Endothelial cell of hepatic sinusoid (primary cell): ENCODE data around the gene EPN3.

Experiments used
- in situ Hi-C: cut with HindIII; loops from 2 replicates; pipeline ENCODE4 v1.10.0; 2017; ENCODE audit warnings: low sequenced_read_pairs

The EPN3 gene

GRCh38 chr17:50508573-50509460 lies 23.7 kb upstream of the EPN3 start:
- in situ Hi-C loops = no loop called here

DNA sequence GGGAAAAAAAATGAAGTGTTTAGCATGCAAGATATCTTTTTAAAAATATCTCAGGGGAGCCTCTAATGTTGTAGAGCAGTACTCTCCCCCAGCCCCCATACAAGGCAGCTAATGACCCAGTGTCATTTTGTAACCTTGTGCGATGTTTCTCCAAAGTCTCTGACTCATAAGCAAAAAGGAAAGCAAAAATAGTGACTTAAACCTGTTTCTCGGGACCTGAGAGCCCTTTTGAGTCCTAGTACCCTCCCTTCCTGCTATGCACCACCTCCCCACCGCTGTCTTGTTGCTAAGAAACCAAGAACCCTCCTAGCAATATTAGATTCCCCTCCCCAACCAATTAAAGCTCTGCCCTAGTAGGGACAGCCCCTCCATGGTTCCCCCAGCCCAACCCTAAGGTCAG lies 21.5 kb upstream of the EPN3 start:
- in situ Hi-C loops = no loop called here

DNA sequence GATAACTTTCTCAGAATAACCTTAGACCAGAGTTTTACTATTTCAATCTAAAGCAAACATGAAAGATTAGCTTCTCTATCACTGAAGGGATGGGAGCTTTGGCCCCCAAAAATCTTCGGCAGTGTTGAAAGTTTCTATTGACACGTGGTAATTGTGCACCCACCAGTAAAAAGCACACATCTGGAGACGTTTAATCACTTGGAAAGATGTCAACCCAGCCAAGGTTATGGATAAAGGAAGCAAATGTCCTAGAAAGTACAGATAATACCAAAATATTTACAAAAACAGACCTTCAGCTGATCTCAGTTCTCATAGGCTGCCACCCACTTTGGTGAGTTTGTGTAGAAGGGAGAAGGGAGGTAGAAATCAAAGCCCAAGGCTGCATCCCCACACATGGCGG lies 19.0 kb upstream of the EPN3 start:
- in situ Hi-C loops = no loop called here

- in situ Hi-C loops = no loop called here
Measured at GRCh38 chr17:50514388-50514787, 18.1 kb upstream of the EPN3 start.

DNA sequence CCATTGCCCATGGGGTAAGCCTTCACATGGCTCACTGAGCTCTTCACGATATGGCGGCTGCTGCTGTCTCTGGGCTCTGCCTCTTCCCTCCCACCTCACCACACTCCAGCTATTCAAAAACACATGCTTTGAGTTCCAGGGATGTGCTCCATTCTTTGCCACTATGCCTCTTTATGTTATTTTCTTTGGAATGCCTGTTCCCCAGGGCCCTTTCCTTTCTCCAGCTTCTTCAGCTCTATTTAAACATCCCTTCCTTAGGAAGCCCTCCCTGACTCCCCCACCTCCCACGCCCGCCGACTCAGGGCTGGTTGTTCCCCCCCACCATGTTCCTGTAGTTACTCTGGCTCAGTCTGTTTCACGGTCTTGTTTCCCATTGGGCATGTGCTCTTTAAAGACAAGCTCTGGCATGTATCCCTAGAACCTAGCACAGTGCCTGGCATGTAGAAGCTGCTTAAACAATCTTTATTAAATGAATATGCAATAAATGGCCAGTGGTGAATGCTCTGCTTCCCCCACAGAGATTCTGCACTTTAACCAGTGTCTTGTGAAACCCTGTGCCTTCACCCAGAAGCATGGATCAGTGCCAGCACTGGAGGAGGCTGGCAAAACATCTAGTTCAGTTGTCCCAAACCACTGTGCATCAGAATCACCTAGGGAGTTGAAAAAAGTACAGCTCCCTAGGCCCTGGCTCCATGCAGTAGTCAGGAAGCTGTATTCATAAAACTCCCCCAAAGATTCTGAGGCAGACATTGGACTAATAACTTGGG lies 17.4 kb upstream of the EPN3 start:
- in situ Hi-C loops = loop anchor here (5.0 kb wide), 1 partner anchor 112 kb away; no protein-coding TSS in a partner anchor

DNA sequence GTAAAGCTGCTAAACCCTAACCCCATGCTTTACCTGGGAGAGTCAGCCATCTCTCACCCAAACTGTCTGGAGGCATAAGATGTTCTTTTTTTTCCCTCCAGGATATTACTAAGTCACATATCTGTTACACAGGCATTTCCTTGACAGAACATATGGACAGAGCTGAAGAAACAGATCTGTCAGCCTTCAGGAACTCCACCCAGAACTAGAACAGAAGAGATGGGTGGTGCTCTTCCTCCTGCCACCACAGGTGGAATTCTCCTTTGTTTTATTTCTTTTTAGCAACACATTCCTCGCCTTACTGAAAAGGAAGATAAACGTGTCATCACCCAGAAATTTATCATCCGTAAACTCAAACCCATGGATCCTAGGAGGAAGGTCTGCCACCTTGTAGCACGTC lies 15.5 kb upstream of the EPN3 start:
- in situ Hi-C loops = loop anchor here (5.0 kb wide), 1 partner anchor 110 kb away; no protein-coding TSS in a partner anchor

GRCh38 chr17:50517504-50518383 lies 14.8 kb upstream of the EPN3 start:
- in situ Hi-C loops = loop anchor here (5.0 kb wide), 1 partner anchor 110 kb away; no protein-coding TSS in a partner anchor

DNA sequence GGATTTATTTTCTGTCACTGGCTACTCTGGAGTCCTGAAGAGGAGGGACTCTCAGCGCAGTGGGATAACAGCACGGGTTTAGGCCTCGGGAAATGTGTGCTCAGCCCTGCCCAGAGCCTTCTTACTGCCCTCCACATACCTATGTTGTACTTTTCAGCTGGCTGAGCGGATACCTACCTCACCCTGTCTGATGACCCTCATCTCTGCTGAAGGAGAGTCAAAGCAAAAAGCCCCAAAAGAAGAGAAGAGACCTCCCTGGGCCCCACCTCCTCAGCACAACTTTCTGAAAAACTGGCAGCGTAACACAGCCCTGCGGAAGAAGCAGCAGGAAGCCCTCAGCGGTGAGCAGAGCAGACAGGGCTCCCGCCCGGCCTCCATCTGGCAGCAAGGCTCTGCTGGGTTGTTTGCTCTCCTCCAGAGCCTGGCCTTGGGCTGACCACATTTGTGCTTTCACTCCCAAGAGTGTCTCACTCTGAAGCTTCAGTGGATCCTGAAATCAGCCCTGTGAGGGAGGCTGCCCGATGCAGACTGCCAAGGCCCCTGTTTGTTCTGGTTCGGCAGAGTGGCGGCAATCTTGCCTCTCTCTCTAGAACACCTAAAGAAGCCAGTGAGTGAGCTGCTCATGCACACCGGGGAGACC lies 14.0 kb upstream of the EPN3 start:
- in situ Hi-C loops = loop anchor here (5.0 kb wide), 1 partner anchor 109 kb away; no protein-coding TSS in a partner anchor

GRCh38 chr17:50519141-50519834 lies 13.2 kb upstream of the EPN3 start:
- in situ Hi-C loops = loop anchor here (5.0 kb wide), 1 partner anchor 108 kb away; no protein-coding TSS in a partner anchor

GRCh38 chr17:50520483-50520882 lies 12.1 kb upstream of the EPN3 start:
- in situ Hi-C loops = no loop called here

DNA sequence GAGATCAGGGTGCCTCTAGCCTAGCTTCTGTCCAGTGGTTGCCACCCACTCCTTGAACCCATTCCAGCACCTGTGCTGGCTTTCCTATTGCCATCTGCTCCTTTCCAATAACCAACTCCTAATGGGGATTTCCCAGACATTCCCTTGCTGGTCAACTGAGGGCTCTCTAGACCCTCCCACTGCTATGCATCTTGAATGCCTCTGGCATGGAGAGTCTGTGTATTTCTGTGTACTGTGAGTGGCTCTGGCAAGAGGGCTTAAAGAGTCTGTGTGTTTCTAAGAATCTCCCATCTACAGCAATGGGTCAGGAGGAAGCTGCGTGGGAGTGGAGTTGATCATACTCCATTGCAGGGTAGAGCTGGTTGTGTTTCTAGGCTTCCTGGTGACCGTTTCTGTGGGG lies 11.0 kb upstream of the EPN3 start:
- in situ Hi-C loops = no loop called here

DNA sequence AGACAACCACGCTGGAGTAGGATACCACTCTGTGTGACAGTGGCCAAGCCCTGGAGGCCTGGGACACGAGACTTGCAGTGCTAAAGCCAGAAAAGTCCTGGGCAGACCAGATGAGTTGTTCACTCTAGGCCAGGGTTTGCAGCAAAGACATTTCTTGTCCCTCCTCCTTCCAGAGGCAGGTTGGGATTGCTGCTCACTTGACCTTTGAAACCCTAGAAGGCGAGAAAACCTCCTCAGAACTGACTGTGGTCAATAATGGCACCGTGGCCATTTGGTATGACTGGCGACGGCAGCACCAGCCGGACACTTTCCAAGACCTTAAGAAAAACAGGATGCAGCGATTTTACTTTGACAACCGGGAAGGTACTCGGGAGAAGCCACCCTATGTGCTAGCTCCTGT lies 9.8 kb upstream of the EPN3 start:
- in situ Hi-C loops = no loop called here

DNA sequence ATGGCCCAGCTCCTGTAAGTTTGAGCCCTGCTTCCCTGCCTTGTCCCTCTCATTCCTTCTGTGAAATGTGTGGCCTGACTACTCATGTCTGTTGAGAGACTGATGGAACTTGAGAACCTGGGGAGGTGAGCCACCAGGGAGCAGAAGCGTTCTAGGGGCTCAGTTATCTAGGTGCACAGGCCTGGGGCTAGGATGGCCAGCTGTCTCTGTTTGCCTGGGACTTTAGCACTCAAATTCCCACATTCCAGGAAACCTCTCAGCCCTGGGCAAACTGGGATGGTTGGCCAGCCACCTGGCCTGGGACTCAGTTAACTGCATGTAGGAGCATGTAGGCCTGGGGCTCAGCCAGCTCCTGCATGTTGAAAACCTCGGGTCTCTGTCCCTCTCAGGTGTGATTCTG lies 9.3 kb upstream of the EPN3 start:
- in situ Hi-C loops = no loop called here

- in situ Hi-C loops = no loop called here
Measured at GRCh38 chr17:50524838-50525237, 7.7 kb upstream of the EPN3 start.

DNA sequence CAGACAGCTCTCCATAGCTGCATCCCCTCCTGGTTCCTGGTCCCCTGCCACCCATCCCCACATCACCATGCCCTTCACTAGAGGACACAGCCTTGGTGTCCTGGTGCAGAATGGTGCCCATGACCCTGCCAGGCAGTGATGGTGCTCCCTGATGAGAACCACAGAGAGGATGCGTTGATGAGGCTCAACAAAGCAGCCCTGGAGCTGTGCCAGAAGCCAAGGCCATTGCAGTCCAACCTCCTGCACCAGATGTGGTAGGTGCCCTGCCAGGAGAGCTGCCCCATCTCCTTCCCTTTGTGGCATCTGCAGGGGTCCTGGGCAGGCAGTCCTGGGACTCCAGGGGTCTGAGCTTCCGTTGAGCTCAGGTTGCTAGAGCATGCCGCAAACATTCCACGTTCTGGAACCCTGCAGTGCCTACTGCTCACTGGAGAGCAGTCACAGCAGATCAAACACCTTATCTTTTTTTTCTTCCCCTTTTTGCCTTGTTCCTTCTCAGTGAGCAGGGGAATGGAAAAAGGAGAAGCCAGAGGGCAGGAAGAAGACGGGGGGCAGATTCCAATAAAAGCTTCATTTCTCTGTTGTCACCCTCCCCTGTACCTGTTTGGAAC lies 5.3 kb upstream of the EPN3 start:
- in situ Hi-C loops = no loop called here

DNA sequence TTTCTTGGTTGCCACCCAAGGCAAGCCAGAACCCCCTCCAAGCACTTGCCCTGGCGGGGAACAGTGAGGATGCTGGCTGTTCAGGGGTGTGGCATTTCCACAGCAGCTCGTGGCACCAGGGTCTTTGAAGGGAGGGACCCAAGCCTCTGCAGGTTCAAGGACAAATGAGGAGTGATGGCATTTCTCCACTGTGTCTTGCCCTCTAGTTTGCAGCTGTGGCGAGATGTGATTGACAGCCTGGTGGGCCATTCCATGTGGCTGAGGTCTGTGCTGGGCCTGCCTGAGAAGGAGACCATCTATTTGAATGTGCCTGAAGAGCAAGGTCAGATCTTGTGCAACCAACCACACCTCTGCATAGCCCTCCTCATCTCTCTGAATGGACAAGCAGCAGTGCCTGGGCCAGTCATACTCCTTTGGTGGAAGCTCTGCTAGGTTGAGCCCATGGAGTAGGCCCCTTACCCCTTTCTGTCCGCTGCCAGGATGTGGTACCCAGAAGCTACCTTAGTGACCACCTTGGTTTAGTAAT lies 4.5 kb upstream of the EPN3 start:
- in situ Hi-C loops = no loop called here

- in situ Hi-C loops = loop anchor here (5.0 kb wide), 1 partner anchor 58 kb away; no protein-coding TSS in a partner anchor
Measured at GRCh38 chr17:50529849-50530248, 2.7 kb upstream of the EPN3 start.

DNA sequence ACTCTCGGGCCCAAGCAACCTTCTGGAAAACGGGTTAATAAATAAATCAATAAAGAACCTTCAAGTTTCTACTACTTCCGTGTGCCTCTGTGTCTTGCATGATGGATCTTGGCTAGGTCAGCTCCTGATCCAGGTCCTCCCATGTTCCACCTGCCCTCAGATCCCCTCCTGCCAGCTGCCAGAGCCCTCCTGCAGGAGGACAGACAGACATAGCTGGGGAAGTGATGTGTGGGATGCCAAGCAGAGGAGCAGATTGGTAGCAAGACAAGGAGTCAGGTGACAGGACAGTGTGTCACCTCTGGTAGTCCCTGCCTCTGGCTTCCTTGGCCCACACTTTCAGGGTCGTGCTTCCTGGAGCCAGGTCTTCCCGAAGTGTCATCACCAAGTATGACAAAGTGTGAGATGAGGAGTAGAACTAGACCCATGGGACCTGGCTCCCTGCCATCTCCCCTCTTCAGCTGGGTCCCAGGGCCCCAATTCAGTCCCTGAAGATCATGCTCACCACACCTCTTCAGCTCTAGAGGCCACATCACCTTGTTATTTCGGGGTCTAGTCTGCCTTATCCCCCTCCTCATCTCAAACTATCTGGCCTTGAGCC lies 1.0 kb upstream of the EPN3 start:
- in situ Hi-C loops = loop anchor here (5.0 kb wide), 1 partner anchor 59 kb away; no protein-coding TSS in a partner anchor
